ENCODE measurements around the gene FREM3. TPM values are rescaled to one million over a fixed set of nuclear protein-coding genes. Genes with fewer than 3 reads are reported as not detected.

FREM3 gene
- total and polyA plus RNA-seq, 2 donors (not counting 1 experiment from before 2014, with no cell fraction given) = not detected

- H3K27me3 ChIP-seq (ENCODE audit: control insufficient read depth, insufficient read depth, low read length) = no peaks in the 10 kb centered on the region
- DNase-seq (ENCODE audit: low read depth in 2 of 2) = peak; percentile 66 to 67
- TF ChIP-seq CTCF (conservative IDR thresholded peaks at IDR 0.05 in 1 of 2, IDR thresholded peaks at IDR 0.05 in 1 of 2; ENCODE audit: low read depth in 1 of 2, low read length in 2 of 2) (peak; percentile 24 to 25), EZH2 (IDR thresholded peaks at IDR 0.05; ENCODE audit: low read length, missing control alignments) (no peak)
- H3K36me3 ChIP-seq (ENCODE audit: control insufficient read depth, insufficient read depth, low read length) = no peaks in the 10 kb centered on the region
- no peaks in the 10 kb centered on the region for H3K79me2 ChIP-seq (ENCODE audit: control insufficient read depth, insufficient read depth, low read length)
- H3K9ac ChIP-seq (ENCODE audit: insufficient read depth, low read length) = peak overlapping the region; percentile 62
- H4K20me1 ChIP-seq (ENCODE audit: control insufficient read depth, extremely low read depth, insufficient read depth, low read length) = no peaks in the 10 kb centered on the region
- H3K4me3 ChIP-seq (replicated peaks in 1 of 4; ENCODE audit: control extremely low read depth in 1 of 4, insufficient read depth in 1 of 4, low read depth in 3 of 4, low read length in 4 of 4) = peak overlapping the region; percentile 49 to 87 (median 67)
- H3K4me1 ChIP-seq (ENCODE audit: control insufficient read depth, extremely low read depth, insufficient read depth, low read length) = no peaks in the 10 kb centered on the region
- no peaks in the 10 kb centered on the region for H3K9me3 ChIP-seq (ENCODE audit: control insufficient read depth, insufficient read depth, low read depth, low read length)
- peak overlapping the region; percentile 64 for H3K27ac ChIP-seq (ENCODE audit: insufficient read depth, low read length)
- H3K4me2 ChIP-seq (ENCODE audit: extremely low read depth, insufficient read depth, low read length) = peak overlapping the region; percentile 95
- peak overlapping the region; percentile 87 for H2AFZ ChIP-seq (ENCODE audit: low read length)
Observed at GRCh38 chr4:143558823-143559756, 141.4 kb downstream of the FREM3 start.

- Histone ChIP-seq H3K4me1 (ENCODE audit: control insufficient read depth, extremely low read depth, insufficient read depth, low read length) (no peaks in the 10 kb centered on the region), H3K4me2 (ENCODE audit: extremely low read depth, insufficient read depth, low read length) (no peak overlapping the region), H4K20me1 (ENCODE audit: control insufficient read depth, extremely low read depth, insufficient read depth, low read length) (no peaks in the 10 kb centered on the region), H3K79me2 (ENCODE audit: control insufficient read depth, insufficient read depth, low read length) (no peaks in the 10 kb centered on the region), H3K4me3 (replicated peaks in 1 of 4; ENCODE audit: control extremely low read depth in 1 of 4, insufficient read depth in 1 of 4, low read depth in 3 of 4, low read length in 4 of 4) (peak overlapping the region in 1 of 4 experiments; percentile 70), H3K36me3 (ENCODE audit: control insufficient read depth, insufficient read depth, low read length) (no peaks in the 10 kb centered on the region), H3K9me3 (ENCODE audit: control insufficient read depth, insufficient read depth, low read depth, low read length) (no peaks in the 10 kb centered on the region), H2AFZ (ENCODE audit: low read length) (no peak overlapping the region), H3K27me3 (ENCODE audit: control insufficient read depth, insufficient read depth, low read length) (no peaks in the 10 kb centered on the region), H3K27ac (ENCODE audit: insufficient read depth, low read length) (no peak overlapping the region), H3K9ac (ENCODE audit: insufficient read depth, low read length) (no peak overlapping the region)
- no peak for TF ChIP-seq EZH2 (IDR thresholded peaks at IDR 0.05; ENCODE audit: low read length, missing control alignments)
- TF ChIP-seq CTCF (conservative IDR thresholded peaks at IDR 0.05 in 1 of 2, IDR thresholded peaks at IDR 0.05 in 1 of 2; ENCODE audit: low read depth in 1 of 2, low read length in 2 of 2) = no peak
- no peak for DNase-seq (ENCODE audit: low read depth in 2 of 2)
Observed at GRCh38 chr4:143558286-143558685, 142.2 kb downstream of the FREM3 start.

- Histone ChIP-seq H3K4me1 (ENCODE audit: control insufficient read depth, extremely low read depth, insufficient read depth, low read length) (no peaks in the 10 kb centered on the region), H3K4me2 (ENCODE audit: extremely low read depth, insufficient read depth, low read length) (no peak overlapping the region), H3K27ac (ENCODE audit: insufficient read depth, low read length) (no peak overlapping the region), H3K27me3 (ENCODE audit: control insufficient read depth, insufficient read depth, low read length) (no peaks in the 10 kb centered on the region), H3K9ac (ENCODE audit: insufficient read depth, low read length) (no peak overlapping the region), H4K20me1 (ENCODE audit: control insufficient read depth, extremely low read depth, insufficient read depth, low read length) (no peaks in the 10 kb centered on the region), H3K36me3 (ENCODE audit: control insufficient read depth, insufficient read depth, low read length) (no peaks in the 10 kb centered on the region), H3K9me3 (ENCODE audit: control insufficient read depth, insufficient read depth, low read depth, low read length) (no peaks in the 10 kb centered on the region), H2AFZ (ENCODE audit: low read length) (no peak overlapping the region), H3K79me2 (ENCODE audit: control insufficient read depth, insufficient read depth, low read length) (no peaks in the 10 kb centered on the region), H3K4me3 (replicated peaks in 1 of 4; ENCODE audit: control extremely low read depth in 1 of 4, insufficient read depth in 1 of 4, low read depth in 3 of 4, low read length in 4 of 4) (no peak overlapping the region)
- DNase-seq (ENCODE audit: low read depth in 2 of 2) = no peak
- TF ChIP-seq EZH2 (IDR thresholded peaks at IDR 0.05; ENCODE audit: low read length, missing control alignments) (no peak), CTCF (conservative IDR thresholded peaks at IDR 0.05 in 1 of 2, IDR thresholded peaks at IDR 0.05 in 1 of 2; ENCODE audit: low read depth in 1 of 2, low read length in 2 of 2) (no peak)
Observed at GRCh38 chr4:143555676-143556075, 144.8 kb downstream of the FREM3 start.
